ENCODE measurements around the gene CEACAM18. TPM values are rescaled to one million over a fixed set of nuclear protein-coding genes. Genes with fewer than 3 reads are reported as not detected.
A peak's percentile ranks its signal among the peaks of the same experiment; 100 is the strongest.

The CEACAM18 gene
- total and polyA plus RNA-seq, 11 donors: not detected

- no peak for TF ChIP-seq CTCF (IDR thresholded peaks at IDR 0.05)
- TF ChIP-seq POLR2A (IDR thresholded peaks at IDR 0.05): no peak
- Histone ChIP-seq H3K27ac (peak within 1 kb of the TSS in 1 of 12 donors; percentile 64), H3K4me3 (peak within 1 kb of the TSS in 1 of 12 donors; percentile 30), H3K27me3 (peaks cover 0 to 64% (median 9%) of the 10 kb centered on the region in 9 donors), H3K36me3 (no peaks in the 10 kb centered on the region), H3K4me1 (peaks cover 0 to 28% (median 0%) of the 10 kb centered on the region in 12 donors), H3K9me3 (no peaks in the 10 kb centered on the region)
- WGBS, 4 donors: 61 to 67% (median 62%) methylated on average over 9 to 10 of the region's 10 CpGs
- intact Hi-C loops (cut with DNase I): no loop called here
- DNase-seq (no peak), ATAC-seq (no peak)
Measured at GRCh38 chr19:51458051-51458645, 20.2 kb upstream of the CEACAM18 start, which contains the start of gene SIGLEC8. SIGLEC8 (minus strand) TSS chr19:51458454; CDS start chr19:51458387, 67 bp downstream.

GRCh38 chr19:51458899-51459505 lies 19.3 kb upstream of the CEACAM18 start:
- Histone ChIP-seq H3K36me3 (no peaks in the 10 kb centered on the region), H3K9me3 (no peaks in the 10 kb centered on the region), H3K27ac (no peak overlapping the region), H3K27me3 (peaks cover 0 to 70% (median 10%) of the 10 kb centered on the region in 9 donors), H3K4me3 (no peak overlapping the region), H3K4me1 (peaks cover 0 to 30% (median 0%) of the 10 kb centered on the region in 12 donors)
- intact Hi-C loops (cut with DNase I): no loop called here
- ATAC-seq (no peak), DNase-seq (no peak)
- 73 to 78% (median 76%) methylated on average over 14 of the region's 14 CpGs for WGBS, 4 donors
- TF ChIP-seq POLR2A (IDR thresholded peaks at IDR 0.05) (no peak), CTCF (IDR thresholded peaks at IDR 0.05) (no peak)

GRCh38 chr19:51460164-51460992 lies 18.0 kb upstream of the CEACAM18 start:
- no peak for TF ChIP-seq POLR2A (IDR thresholded peaks at IDR 0.05)
- peak overlapping the region in 6 of 12 donors; percentile 21 to 33 (median 24) for H3K4me3 ChIP-seq
- ATAC-seq: peak in 3 of 4 donors; percentile 29 to 47 (median 35)
- WGBS, 4 donors: 53 to 59% (median 55%) methylated on average over 12 to 13 of the region's 13 CpGs
- H3K9me3 ChIP-seq: no peaks in the 10 kb centered on the region
- no peaks in the 10 kb centered on the region for H3K36me3 ChIP-seq
- intact Hi-C loops (cut with DNase I): no loop called here
- DNase-seq: no peak
- peaks cover 0 to 30% (median 0%) of the 10 kb centered on the region in 12 donors for H3K4me1 ChIP-seq
- peaks cover 0 to 60% (median 10%) of the 10 kb centered on the region in 9 donors for H3K27me3 ChIP-seq
- no peak overlapping the region for H3K27ac ChIP-seq

- Histone ChIP-seq H3K27ac (peak overlapping the region in 1 of 12 donors; percentile 76), H3K4me1 (peaks cover 0 to 39% (median 0%) of the 10 kb centered on the region in 12 donors), H3K36me3 (no peaks in the 10 kb centered on the region), H3K27me3 (peaks cover 0 to 59% (median 12%) of the 10 kb centered on the region in 9 donors), H3K9me3 (no peaks in the 10 kb centered on the region), H3K4me3 (no peak overlapping the region)
- DNase-seq: peak in 2 of 5 donors; percentile 14 to 38
- TF ChIP-seq POLR2A (IDR thresholded peaks at IDR 0.05) (no peak), CTCF (IDR thresholded peaks at IDR 0.05) (no peak)
- 64 to 76% (median 71%) methylated on average over 5 to 8 of the region's 8 CpGs for WGBS, 4 donors
- peak in 3 of 4 donors; percentile 31 to 64 (median 48) for ATAC-seq
- intact Hi-C loops (cut with DNase I): no loop called here
Measured at GRCh38 chr19:51461723-51462161, 16.6 kb upstream of the CEACAM18 start.
